NCI-H1694 (cell line): ENCODE data around the gene SVIL.

Source experiments
- DNase-seq: peaks from one replicate; lab custom pipeline; 2025; lab: John Stamatoyannopoulos, UW

SVIL gene

GRCh38 chr10:29634764-29635625, at the start of gene SVIL:
SVIL (minus strand) TSS chr10:29634971; CDS start chr10:29555058, 79,913 bp downstream.
- no peak for DNase-seq

GRCh38 chr10:29681676-29682448, 47.1 kb upstream of the SVIL start:
- DNase-seq = no peak

- DNase-seq = no peak
These were observed 45.3 kb upstream of the SVIL start for GRCh38 chr10:29680091-29680490.

- DNase-seq = no peak
These were observed 42.0 kb upstream of the SVIL start for GRCh38 chr10:29676732-29677131.

GRCh38 chr10:29675984-29676383, 41.2 kb upstream of the SVIL start:
- DNase-seq = no peak

- no peak for DNase-seq
These were observed 37.2 kb upstream of the SVIL start for GRCh38 chr10:29671968-29672367.

- no peak for DNase-seq
These were observed 36.5 kb upstream of the SVIL start for GRCh38 chr10:29671228-29671780.

- DNase-seq = no peak
These were observed 36.0 kb upstream of the SVIL start for GRCh38 chr10:29670761-29671160.

- no peak for DNase-seq
These were observed 34.4 kb upstream of the SVIL start for GRCh38 chr10:29669149-29669548.

GRCh38 chr10:29668628-29669027, 33.9 kb upstream of the SVIL start:
- DNase-seq = no peak

GRCh38 chr10:29667191-29667590, 32.4 kb upstream of the SVIL start:
- no peak for DNase-seq

- no peak for DNase-seq
These were observed 31.4 kb upstream of the SVIL start for GRCh38 chr10:29666201-29666600.

- DNase-seq = no peak
These were observed 28.9 kb upstream of the SVIL start for GRCh38 chr10:29663718-29664117.

- DNase-seq = no peak
These were observed 24.5 kb upstream of the SVIL start for GRCh38 chr10:29658984-29659965.

- no peak for DNase-seq
These were observed 23.0 kb upstream of the SVIL start for GRCh38 chr10:29657719-29658274.

GRCh38 chr10:29656451-29656992, 21.8 kb upstream of the SVIL start:
- DNase-seq = no peak

- DNase-seq = no peak
These were observed 17.4 kb upstream of the SVIL start for GRCh38 chr10:29652192-29652591.

- no peak for DNase-seq
These were observed 17.0 kb upstream of the SVIL start for GRCh38 chr10:29651767-29652166.

- DNase-seq = no peak
These were observed 15.8 kb upstream of the SVIL start for GRCh38 chr10:29650552-29650944.

GRCh38 chr10:29649561-29650551, 15.1 kb upstream of the SVIL start:
- DNase-seq = no peak
